GM12878 (cell line): ENCODE measurements around the gene ATP5F1D. TPM values are rescaled to one million over a fixed set of nuclear protein-coding genes. Genes with fewer than 3 reads are reported as not detected.

Experiments used
- E2F4 ChIP-seq: IDR thresholded peaks from 2 replicates; pipeline ENCODE4 v1.6.1; 2012; ENCODE audit warnings: low read depth, low read length, improper control_type of control experiment
- ESRRA ChIP-seq: IDR thresholded peaks from 2 replicates; pipeline ENCODE4 v1.6.1; 2012; ENCODE audit warnings: mild to moderate bottlenecking, low read length, improper control_type of control experiment
- ETV6 ChIP-seq, 2 experiments: fragments of 450-650 bp in 1 of 2; IDR thresholded peaks in 1 of 2; conservative IDR thresholded peaks in 1 of 2; 2 replicates each; pipeline ENCODE4 v1.6.1; 2014; ENCODE audit warnings: antibody characterized with exemption in 1 of 2, borderline replicate concordance in 1 of 2, low read depth in 1 of 2, mild to moderate bottlenecking in 1 of 2, moderate library complexity in 1 of 2
- FOXM1 ChIP-seq: IDR thresholded peaks from 2 replicates; pipeline ENCODE4 v1.6.1; 2012; ENCODE audit warnings: low read depth, mild to moderate bottlenecking, inconsistent platforms, low read length, moderate library complexity
- GATAD2B ChIP-seq: fragments of 450-650 bp; conservative IDR thresholded peaks from 2 replicates; pipeline ENCODE4 v1.6.1; 2017; ENCODE audit warnings: low read depth, mild to moderate bottlenecking, moderate library complexity
- IRF4 ChIP-seq: IDR thresholded peaks from 2 replicates; pipeline ENCODE4 v1.6.1; 2011; ENCODE audit warnings: low read depth, low read length
- NKRF ChIP-seq: fragments of 450-650 bp; conservative IDR thresholded peaks from 2 replicates; pipeline ENCODE4 v1.6.1; 2017; ENCODE audit warnings: mild to moderate bottlenecking, moderate library complexity
- NR2C1 ChIP-seq: fragments of 450-650 bp; IDR thresholded peaks from 2 replicates; pipeline ENCODE4 v1.6.1; 2017; ENCODE audit warnings: antibody characterized with exemption, mild to moderate bottlenecking, moderate library complexity
- NRF1 ChIP-seq: conservative IDR thresholded peaks from 2 replicates; pipeline ENCODE4 v1.6.1; 2011; ENCODE audit warnings: mild to moderate bottlenecking, low read depth, low read length, improper control_type of control experiment
- RB1 ChIP-seq: fragments of 450-650 bp; formaldehyde crosslinking; IDR thresholded peaks from 2 replicates; pipeline ENCODE4 v1.6.1; 2017; ENCODE audit warnings: mild to moderate bottlenecking, borderline replicate concordance
- TAF1 ChIP-seq: IDR thresholded peaks from 2 replicates; pipeline ENCODE4 v1.6.1; 2011; ENCODE audit warnings: mild to moderate bottlenecking, low read depth, low read length, borderline replicate concordance
- ZNF217 ChIP-seq: fragments of 450-650 bp; IDR thresholded peaks from 2 replicates; pipeline ENCODE4 v1.6.1; 2017; ENCODE audit warnings: antibody characterized with exemption, mild to moderate bottlenecking
- polyA plus RNA-seq, 11 experiments: library from polyadenylated mRNA; depleted of rRNA in 4 of 11; unstranded in 6 of 11; stranded (reverse) in 5 of 11; fragments of >200 nt; fragmentation: Nextera tagmentation in 4 of 11; fragmentation: Illumina TruSeq in 1 of 11; extraction: Ambion mirVana in 4 of 11; extraction: Trizol in 1 of 11; gene quantifications; 1 replicate in 1 of 11; 2 replicates in 10 of 11; pipeline versions ENCODE4 v1.2.1 to v1.2.3, GENCODE V29; 2011 to 2016; ENCODE audit warnings: inconsistent platforms in 2 of 11, missing spikeins in 2 of 11, low read depth in 1 of 11
- total RNA-seq, 4 experiments: library from RNA; depleted of rRNA in 3 of 4; stranded (reverse); fragments of >200 nt in 3 of 4; fragmentation: Illumina TruSeq in 1 of 4; extraction: Trizol in 1 of 4; gene quantifications; 2 replicates each; pipeline versions ENCODE4 v1.2.1 to v1.2.3, GENCODE V29; 2013 to 2021
- TF ChIP-seq, protein P1 (sequence below): fragments of 450-650 bp; IDR thresholded peaks from 2 replicates; pipeline ENCODE4 v1.6.1; 2017; ENCODE audit warnings: mild to moderate bottlenecking, moderate library complexity
- TF ChIP-seq, protein P2 (sequence below): fragments of 450-650 bp; IDR thresholded peaks from 2 replicates; pipeline ENCODE4 v1.6.1; 2016; ENCODE audit warnings: mild to moderate bottlenecking, moderate library complexity, borderline replicate concordance

The ATP5F1D gene
- total and polyA plus RNA-seq, 10 of the 15 experiments (the other 5 are each of a cell fraction or from before 2014, with no cell fraction given): 7.2 to 357 (median 49.5) TPM

DNA sequence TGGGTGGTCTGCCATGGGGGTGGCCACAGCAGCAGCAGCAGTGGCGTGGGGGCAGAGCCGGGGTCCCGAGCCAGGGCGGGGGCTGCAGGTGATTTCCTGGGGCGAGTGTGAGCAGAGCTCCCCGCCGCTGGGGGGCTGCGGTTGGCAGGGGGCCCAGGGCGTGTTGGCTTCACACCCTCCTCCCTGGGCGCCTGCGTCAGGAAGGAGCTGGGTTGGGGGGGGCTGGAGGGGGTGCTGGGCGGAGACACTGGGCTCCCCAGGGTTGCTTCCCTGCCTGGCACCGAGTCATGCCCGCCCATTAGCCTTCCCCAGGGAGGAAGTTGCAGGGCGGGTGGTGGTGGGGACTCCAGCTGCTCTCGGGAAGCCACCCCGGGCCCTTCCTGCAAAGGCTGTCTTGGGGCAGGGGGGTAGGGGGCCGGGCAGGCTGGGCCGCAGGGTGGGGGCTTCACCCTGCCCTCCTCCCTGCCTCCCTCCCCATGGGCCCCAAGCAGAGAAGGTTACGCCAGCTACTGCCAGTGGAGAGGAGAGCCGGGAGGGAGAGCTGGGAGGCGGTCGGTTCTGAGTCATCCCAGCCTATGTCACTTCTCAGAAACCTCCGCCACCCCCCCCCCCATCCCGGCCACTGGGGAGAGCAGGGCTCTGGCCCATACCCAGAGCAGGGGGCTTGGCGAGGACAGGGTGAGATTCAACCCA, 11.4 kb downstream of the ATP5F1D start (continued):
- TF ChIP-seq NKRF: no peak
- TF ChIP-seq, protein P1, sequence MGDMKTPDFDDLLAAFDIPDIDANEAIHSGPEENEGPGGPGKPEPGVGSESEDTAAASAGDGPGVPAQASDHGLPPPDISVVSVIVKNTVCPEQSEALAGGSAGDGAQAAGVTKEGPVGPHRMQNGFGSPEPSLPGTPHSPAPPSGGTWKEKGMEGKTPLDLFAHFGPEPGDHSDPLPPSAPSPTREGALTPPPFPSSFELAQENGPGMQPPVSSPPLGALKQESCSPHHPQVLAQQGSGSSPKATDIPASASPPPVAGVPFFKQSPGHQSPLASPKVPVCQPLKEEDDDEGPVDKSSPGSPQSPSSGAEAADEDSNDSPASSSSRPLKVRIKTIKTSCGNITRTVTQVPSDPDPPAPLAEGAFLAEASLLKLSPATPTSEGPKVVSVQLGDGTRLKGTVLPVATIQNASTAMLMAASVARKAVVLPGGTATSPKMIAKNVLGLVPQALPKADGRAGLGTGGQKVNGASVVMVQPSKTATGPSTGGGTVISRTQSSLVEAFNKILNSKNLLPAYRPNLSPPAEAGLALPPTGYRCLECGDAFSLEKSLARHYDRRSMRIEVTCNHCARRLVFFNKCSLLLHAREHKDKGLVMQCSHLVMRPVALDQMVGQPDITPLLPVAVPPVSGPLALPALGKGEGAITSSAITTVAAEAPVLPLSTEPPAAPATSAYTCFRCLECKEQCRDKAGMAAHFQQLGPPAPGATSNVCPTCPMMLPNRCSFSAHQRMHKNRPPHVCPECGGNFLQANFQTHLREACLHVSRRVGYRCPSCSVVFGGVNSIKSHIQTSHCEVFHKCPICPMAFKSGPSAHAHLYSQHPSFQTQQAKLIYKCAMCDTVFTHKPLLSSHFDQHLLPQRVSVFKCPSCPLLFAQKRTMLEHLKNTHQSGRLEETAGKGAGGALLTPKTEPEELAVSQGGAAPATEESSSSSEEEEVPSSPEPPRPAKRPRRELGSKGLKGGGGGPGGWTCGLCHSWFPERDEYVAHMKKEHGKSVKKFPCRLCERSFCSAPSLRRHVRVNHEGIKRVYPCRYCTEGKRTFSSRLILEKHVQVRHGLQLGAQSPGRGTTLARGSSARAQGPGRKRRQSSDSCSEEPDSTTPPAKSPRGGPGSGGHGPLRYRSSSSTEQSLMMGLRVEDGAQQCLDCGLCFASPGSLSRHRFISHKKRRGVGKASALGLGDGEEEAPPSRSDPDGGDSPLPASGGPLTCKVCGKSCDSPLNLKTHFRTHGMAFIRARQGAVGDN: no peak
- TF ChIP-seq, protein P2, sequence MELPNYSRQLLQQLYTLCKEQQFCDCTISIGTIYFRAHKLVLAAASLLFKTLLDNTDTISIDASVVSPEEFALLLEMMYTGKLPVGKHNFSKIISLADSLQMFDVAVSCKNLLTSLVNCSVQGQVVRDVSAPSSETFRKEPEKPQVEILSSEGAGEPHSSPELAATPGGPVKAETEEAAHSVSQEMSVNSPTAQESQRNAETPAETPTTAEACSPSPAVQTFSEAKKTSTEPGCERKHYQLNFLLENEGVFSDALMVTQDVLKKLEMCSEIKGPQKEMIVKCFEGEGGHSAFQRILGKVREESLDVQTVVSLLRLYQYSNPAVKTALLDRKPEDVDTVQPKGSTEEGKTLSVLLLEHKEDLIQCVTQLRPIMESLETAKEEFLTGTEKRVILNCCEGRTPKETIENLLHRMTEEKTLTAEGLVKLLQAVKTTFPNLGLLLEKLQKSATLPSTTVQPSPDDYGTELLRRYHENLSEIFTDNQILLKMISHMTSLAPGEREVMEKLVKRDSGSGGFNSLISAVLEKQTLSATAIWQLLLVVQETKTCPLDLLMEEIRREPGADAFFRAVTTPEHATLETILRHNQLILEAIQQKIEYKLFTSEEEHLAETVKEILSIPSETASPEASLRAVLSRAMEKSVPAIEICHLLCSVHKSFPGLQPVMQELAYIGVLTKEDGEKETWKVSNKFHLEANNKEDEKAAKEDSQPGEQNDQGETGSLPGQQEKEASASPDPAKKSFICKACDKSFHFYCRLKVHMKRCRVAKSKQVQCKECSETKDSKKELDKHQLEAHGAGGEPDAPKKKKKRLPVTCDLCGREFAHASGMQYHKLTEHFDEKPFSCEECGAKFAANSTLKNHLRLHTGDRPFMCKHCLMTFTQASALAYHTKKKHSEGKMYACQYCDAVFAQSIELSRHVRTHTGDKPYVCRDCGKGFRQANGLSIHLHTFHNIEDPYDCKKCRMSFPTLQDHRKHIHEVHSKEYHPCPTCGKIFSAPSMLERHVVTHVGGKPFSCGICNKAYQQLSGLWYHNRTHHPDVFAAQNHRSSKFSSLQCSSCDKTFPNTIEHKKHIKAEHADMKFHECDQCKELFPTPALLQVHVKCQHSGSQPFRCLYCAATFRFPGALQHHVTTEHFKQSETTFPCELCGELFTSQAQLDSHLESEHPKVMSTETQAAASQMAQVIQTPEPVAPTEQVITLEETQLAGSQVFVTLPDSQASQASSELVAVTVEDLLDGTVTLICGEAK: no peak
- no peak for TF ChIP-seq NRF1
- peak; percentile 17; the same call in 1 of the 2 replicates for TF ChIP-seq GATAD2B
- no peak for TF ChIP-seq ESRRA
- TF ChIP-seq E2F4: no peak
- TF ChIP-seq ETV6 (conservative IDR thresholded peaks at IDR 0.05 in 1 of 2, IDR thresholded peaks at IDR 0.05 in 1 of 2; ENCODE audit: borderline replicate concordance in 1 of 2, low read depth in 1 of 2): no peak
- no peak for TF ChIP-seq ZNF217
- TF ChIP-seq NR2C1: no peak
- no peak for TF ChIP-seq IRF4
- TF ChIP-seq TAF1: no peak
- TF ChIP-seq FOXM1: no peak
- TF ChIP-seq RB1: no peak
